NCI-H69 (cell line): Measurements from ENCODE around the gene AGAP1.

ENCODE experiments used
- DNase-seq: peaks from one replicate; lab custom pipeline; 2025; lab: John Stamatoyannopoulos, UW

Gene AGAP1

GRCh38 chr2:235966396-235966795, 472.6 kb downstream of the AGAP1 start:
- DNase-seq = no peak

- DNase-seq = no peak
Observed at GRCh38 chr2:235966932-235967757, 473.3 kb downstream of the AGAP1 start.

DNA sequence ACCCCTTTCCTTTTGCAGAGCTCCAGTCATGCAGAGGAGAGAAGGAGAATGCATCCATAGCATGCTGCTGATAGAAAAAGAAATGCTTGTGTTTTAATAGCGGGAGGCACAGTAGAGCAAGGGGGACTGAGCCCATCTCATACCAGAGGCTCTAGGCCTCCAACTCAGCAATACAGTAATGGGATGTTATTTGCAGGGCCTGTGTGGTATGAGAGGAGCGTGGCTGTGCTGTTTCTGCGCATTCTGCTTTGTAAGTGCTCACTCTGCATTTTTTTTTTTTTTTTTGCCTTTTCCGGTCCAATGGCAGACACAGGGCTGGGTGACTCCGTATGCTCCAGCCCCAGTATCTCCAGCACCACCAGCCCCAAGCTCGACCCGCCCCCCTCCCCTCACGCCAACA, 474.3 kb downstream of the AGAP1 start:
- no peak for DNase-seq

- no peak for DNase-seq
Observed at GRCh38 chr2:235968616-235969324, 474.9 kb downstream of the AGAP1 start.

DNA sequence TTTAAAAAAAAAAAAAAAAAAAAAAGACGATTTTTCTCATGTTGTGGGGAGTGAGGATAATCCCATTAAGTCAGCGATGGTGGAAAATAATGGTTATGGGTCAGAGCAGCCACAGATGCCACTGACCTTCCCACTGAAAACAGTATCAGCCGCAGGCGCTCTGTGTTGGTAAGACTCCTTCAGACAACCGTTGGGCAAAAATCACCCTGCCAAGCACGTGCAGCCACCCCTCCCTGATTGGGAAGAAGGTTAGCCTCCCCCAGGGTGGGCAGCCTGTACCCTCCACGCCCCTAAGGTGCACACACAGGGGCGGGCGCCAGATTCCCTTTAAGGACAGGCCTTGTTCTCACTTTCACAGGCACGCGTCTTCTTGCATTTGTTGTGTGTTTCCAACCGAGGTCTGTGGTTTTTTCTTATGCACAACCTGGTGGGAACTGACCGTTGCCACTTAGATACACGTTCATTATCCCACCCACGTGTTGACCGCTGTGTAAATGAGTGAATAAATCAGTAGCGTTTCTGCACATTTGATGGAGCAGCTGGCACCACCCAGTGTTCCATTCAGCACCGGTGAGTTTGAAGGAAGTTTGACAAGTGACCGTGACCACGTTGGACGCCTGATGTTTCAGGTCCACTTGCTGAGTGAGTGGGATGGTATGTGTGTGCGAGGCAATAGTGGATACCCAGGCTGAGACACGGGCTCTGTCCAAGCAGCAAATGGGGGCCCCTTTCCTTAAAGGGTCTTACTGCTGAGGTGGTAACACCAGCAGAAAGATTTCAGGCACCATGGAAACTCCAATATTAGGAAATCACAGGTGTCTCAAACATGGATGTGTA, 476.6 kb downstream of the AGAP1 start:
- DNase-seq = no peak

- no peak for DNase-seq
Observed at GRCh38 chr2:235976516-235976915, 482.7 kb downstream of the AGAP1 start.

GRCh38 chr2:235976956-235977355, 483.1 kb downstream of the AGAP1 start:
- DNase-seq = no peak

- DNase-seq = no peak
Observed at GRCh38 chr2:235977445-235977844, 483.6 kb downstream of the AGAP1 start.

- DNase-seq = no peak
Observed at GRCh38 chr2:235978022-235978421, 484.2 kb downstream of the AGAP1 start.

DNA sequence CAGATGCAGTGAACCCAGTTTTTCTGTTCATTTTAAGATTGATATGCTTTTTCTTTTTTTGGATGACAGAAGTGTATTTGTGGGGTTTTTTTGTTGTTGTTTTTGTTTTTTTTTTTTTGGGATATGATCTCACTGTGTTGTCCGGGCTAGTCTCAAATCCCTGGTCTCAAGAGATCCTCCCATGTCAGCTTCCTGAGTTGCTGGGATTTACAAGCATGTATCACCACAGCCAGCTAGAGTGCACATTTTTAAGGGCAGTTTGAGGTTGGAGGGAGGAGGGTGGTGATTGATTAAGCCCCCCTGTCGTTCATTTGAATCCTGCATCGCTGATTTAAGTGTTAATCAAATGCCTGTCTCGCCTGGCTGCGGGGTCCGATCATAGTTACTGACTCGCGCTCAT, 485.2 kb downstream of the AGAP1 start:
- DNase-seq = no peak

GRCh38 chr2:235979753-235980435, 486.1 kb downstream of the AGAP1 start:
- DNase-seq = no peak

- DNase-seq = no peak
Observed at GRCh38 chr2:235981631-235982030, 487.8 kb downstream of the AGAP1 start.

DNA sequence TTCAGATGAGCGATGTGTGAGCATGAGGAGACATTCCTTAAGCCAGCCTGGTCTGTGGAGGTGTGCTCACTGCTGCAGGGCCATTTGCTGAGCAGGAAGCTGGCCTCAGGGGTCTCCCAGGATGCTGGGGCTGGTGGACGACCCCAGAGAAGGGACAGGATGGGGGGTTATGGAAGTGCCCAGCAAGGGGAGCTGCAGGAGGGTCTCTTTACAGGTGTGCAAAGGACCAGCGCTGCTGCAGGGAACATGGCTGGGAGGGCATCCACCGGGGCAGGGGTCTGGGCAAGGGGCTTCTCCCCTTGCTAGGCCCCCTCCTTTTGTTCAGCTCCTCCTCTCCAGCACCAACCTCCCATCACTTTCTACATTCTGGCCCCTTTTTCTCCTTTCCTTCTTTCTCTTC, 489.2 kb downstream of the AGAP1 start:
- no peak for DNase-seq

- DNase-seq = no peak
Observed at GRCh38 chr2:235984552-235984951, 490.7 kb downstream of the AGAP1 start.

DNA sequence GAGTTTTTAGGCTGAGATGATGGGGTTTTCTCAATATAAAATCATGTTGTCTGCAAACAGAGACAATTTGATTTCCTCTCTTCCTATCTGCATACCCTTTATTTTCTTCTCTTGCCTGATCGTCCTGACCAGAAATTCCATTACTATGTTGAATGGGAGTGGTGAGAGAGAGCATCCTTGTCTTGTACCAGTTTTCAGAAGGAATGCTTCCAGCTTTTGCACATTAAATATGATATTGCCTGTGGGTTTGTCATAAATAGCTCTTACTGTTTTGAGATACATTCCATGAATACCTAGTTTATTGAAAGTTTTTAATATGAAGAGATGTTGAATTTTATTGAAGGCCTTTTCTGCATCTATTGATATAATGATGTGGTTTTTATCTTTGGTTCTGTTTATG, 492.5 kb downstream of the AGAP1 start:
- no peak for DNase-seq

GRCh38 chr2:235988271-235989015, 494.6 kb downstream of the AGAP1 start:
- DNase-seq = no peak

DNA sequence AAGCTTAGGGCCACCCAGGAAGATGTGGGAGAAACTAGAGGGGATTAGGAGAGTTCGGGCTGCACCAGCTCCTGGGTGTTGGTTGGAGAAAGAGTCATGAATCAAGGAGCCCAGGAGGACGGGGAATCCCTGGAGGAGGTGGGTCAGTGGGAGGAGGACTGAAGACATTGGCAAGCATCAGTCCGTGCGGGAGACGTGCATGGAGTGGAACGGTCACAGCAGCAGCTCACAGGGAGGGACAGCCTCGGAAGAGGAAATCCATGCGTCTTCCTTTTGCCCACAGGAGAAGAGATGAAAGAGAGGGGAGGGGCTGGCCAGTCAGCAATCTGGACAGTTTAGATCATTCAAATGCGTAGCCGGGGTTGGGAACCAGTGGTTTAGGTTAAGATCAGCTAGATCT, 495.7 kb downstream of the AGAP1 start:
- DNase-seq = no peak

DNA sequence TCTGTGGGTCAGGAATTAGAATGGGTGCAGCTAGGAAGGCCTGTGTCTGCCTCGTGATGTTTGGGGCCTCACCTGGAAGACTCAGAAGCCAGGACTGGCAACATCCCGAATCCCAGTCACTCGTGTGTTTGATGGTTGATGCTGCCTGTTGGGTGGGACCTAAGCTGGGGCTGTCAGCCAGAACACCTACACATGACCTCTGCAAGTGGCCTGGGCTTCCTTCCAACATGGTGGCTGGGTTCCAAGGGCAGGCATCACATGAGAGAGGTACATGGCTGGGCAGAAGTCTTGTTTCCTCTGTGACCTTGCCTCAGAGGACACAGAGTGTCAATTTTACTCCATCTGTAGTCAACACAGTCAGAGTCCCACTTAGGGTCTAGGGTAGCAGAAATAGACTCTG, 496.5 kb downstream of the AGAP1 start:
- no peak for DNase-seq

DNA sequence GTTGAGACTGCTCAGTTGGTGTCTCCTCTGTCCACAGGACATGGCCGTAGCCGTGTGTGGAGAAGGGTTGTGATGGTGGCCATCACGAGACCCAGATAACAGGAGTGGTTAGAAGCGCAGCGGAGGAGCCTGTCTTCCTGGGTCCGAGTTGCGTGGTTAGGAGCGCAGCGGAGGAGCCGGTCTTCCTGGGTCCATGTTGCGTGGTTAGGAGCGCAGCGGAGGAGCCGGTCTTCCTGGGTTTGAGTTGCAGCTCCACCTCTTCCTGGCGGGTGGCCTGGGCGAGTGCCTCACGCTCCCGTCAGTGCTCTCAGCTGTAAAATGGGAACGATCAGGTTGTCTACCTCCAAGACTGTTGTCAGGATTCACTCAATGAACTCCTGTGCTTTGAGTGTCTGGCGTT, 498.2 kb downstream of the AGAP1 start:
- no peak for DNase-seq

GRCh38 chr2:235996419-235996818, 502.6 kb downstream of the AGAP1 start:
- no peak for DNase-seq

GRCh38 chr2:235999011-235999410, 505.2 kb downstream of the AGAP1 start:
- no peak for DNase-seq
